ENCODE data around the gene COX10.
"Not testable (repeated sequence)": the region's sequence is repeated elsewhere in the genome, so short reads cannot be mapped to it uniquely, and the experiment has no call there.

The COX10 gene

GRCh38 chr17:14186443-14186842 is 117.1 kb downstream of the COX10 start:
- DNase-seq = not testable (repeated sequence)

- DNase-seq = not testable (repeated sequence)
Measured at GRCh38 chr17:14190774-14191173, 121.5 kb downstream of the COX10 start.

- DNase-seq = not testable (repeated sequence)
Measured at GRCh38 chr17:14191469-14191868, 122.2 kb downstream of the COX10 start.

GRCh38 chr17:14192039-14192438 is 122.7 kb downstream of the COX10 start:
- DNase-seq = not testable (repeated sequence)

- DNase-seq = not testable (repeated sequence)
Measured at GRCh38 chr17:14192636-14193344, 123.5 kb downstream of the COX10 start.

- no peak for DNase-seq
Measured at GRCh38 chr17:14196377-14196997, 127.2 kb downstream of the COX10 start.

GRCh38 chr17:14197057-14197456 is 127.8 kb downstream of the COX10 start:
- no peak for DNase-seq

- peak; percentile 45 for DNase-seq
Measured at GRCh38 chr17:14197586-14197985, 128.3 kb downstream of the COX10 start.

- DNase-seq = no peak
Measured at GRCh38 chr17:14198013-14198412, 128.7 kb downstream of the COX10 start.

- no peak for DNase-seq
Measured at GRCh38 chr17:14198575-14198974, 129.3 kb downstream of the COX10 start.

GRCh38 chr17:14199601-14200000 is 130.3 kb downstream of the COX10 start:
- DNase-seq = no peak

GRCh38 chr17:14200354-14200753 is 131.1 kb downstream of the COX10 start:
- DNase-seq = no peak

GRCh38 chr17:14201021-14201987 is 132.0 kb downstream of the COX10 start:
- peak; percentile 64 for DNase-seq

- DNase-seq = no peak
Measured at GRCh38 chr17:14201988-14202380, 132.7 kb downstream of the COX10 start.

- DNase-seq = no peak
Measured at GRCh38 chr17:14202388-14203166, 133.3 kb downstream of the COX10 start.

- no peak for DNase-seq
Measured at GRCh38 chr17:14203388-14203787, 134.1 kb downstream of the COX10 start.

- DNase-seq = no peak
Measured at GRCh38 chr17:14204084-14204483, 134.8 kb downstream of the COX10 start.

- DNase-seq = no peak
Measured at GRCh38 chr17:14204546-14204945, 135.2 kb downstream of the COX10 start.

- no peak for DNase-seq
Measured at GRCh38 chr17:14205380-14205779, 136.1 kb downstream of the COX10 start.

- peak; percentile 75 for DNase-seq
Measured at GRCh38 chr17:14205992-14206461, 136.7 kb downstream of the COX10 start.

- DNase-seq = no peak
Measured at GRCh38 chr17:14206891-14207290, 137.6 kb downstream of the COX10 start.

- no peak for DNase-seq
Measured at GRCh38 chr17:14207791-14208190, 138.5 kb downstream of the COX10 start.

Data from activated T-cell treated with anti-CD3 and anti-CD28 coated beads, Interleukin-2, amount 50 U/mL, for 1 hour (primary cell).